K562 (cell line): Measurements from ENCODE around the gene SC5D.

ENCODE experiments used
- BMI1 ChIP-seq: fragments of 150-350 bp; IDR thresholded peaks from 2 replicates; pipeline ENCODE4 v1.6.1; 2014; ENCODE audit warnings: low read length
- CTCF ChIP-seq, 3 experiments: IDR thresholded peaks in 2 of 3; conservative IDR thresholded peaks in 1 of 3; 2 replicates each; pipeline ENCODE4 v1.5.1; 2011 to 2012; ENCODE audit warnings: low read length in 3 of 3, mild to moderate bottlenecking in 3 of 3, control low read depth in 2 of 3, improper control_type of control experiment in 1 of 3, inconsistent platforms in 1 of 3, low read depth in 1 of 3, mixed read lengths in 1 of 3, moderate library complexity in 1 of 3; ENCODE audit not compliant: insufficient read depth in 2 of 3
- E2F6 ChIP-seq, 2 experiments: IDR thresholded peaks; 2 replicates each; pipeline ENCODE4 v1.6.1; 2011; ENCODE audit warnings: borderline replicate concordance in 1 of 2, control low read depth in 1 of 2, low read depth in 1 of 2, low read length in 1 of 2, mild to moderate bottlenecking in 1 of 2, mixed read lengths in 1 of 2, moderate library complexity in 1 of 2; ENCODE audit not compliant: insufficient read depth in 1 of 2, insufficient read length in 1 of 2, poor library complexity in 1 of 2, severe bottlenecking in 1 of 2; ENCODE audit errors: extremely low read depth in 1 of 2
- GABPA ChIP-seq: fragments of 200-800 bp; sonication (Bioruptor generic); conservative IDR thresholded peaks from 2 replicates; pipeline ENCODE4 v1.6.1; 2016; ENCODE audit warnings: low read depth, missing genetic modification characterization, missing compliant biosample characterization
- HIVEP1 ChIP-seq: fragments of 250-450 bp; sonication (Bioruptor Pico); IDR thresholded peaks from 2 replicates; pipeline ENCODE4 v1.4.0; 2020; ENCODE audit warnings: mild to moderate bottlenecking
- POLR2A ChIP-seq: fragments of 450-650 bp; conservative IDR thresholded peaks from 2 replicates; pipeline ENCODE4 v1.6.1; 2016
- ZBTB33 ChIP-seq: sonication (generic); formaldehyde crosslinking; IDR thresholded peaks from 2 replicates; pipeline ENCODE4 v1.8.1; 2023; ENCODE audit warnings: mild to moderate bottlenecking, missing genetic modification reagents
- ZNF24 ChIP-seq: fragments of 450-650 bp; IDR thresholded peaks from 2 replicates; pipeline ENCODE4 v1.6.1; 2016

GRCh38 chr11:121281698-121282097 is 10.9 kb upstream of the SC5D start:
- TF ChIP-seq ZBTB33 (no peak), CTCF (IDR thresholded peaks at IDR 0.05 in 2 of 3, conservative IDR thresholded peaks at IDR 0.05 in 1 of 3; ENCODE audit: insufficient read depth in 2 of 3, low read depth in 1 of 3, low read length in 3 of 3) (no peak), ZNF24 (no peak), E2F6 (IDR thresholded peaks at IDR 0.05; ENCODE audit: borderline replicate concordance in 1 of 2, extremely low read depth in 1 of 2, insufficient read depth in 1 of 2, insufficient read length in 1 of 2, low read depth in 1 of 2, low read length in 1 of 2, poor library complexity in 1 of 2, severe bottlenecking in 1 of 2) (no peak), GABPA (tag) (no peak), BMI1 (no peak), HIVEP1 (CRISPR knock-in tag) (no peak), POLR2A (no peak)
